Fibroblast of skin of left quadriceps (primary cell): Measurements from ENCODE around the gene HS3ST5.
"Not testable (repeated sequence)": the region's sequence is repeated elsewhere in the genome, so short reads cannot be mapped to it uniquely, and the experiment has no call there.

ENCODE experiments used
- DNase-seq, 2 experiments: peaks; one replicate each; pipeline ENCODE4 v3.0.0-alpha.2; 2013; ENCODE audit warnings: low read depth in 2 of 2

The HS3ST5 gene

GRCh38 chr6:114339706-114340105, 3.1 kb downstream of the HS3ST5 start:
- DNase-seq, result no peak

- DNase-seq, result no peak
Measured at GRCh38 chr6:114334237-114334636, 8.6 kb downstream of the HS3ST5 start.

- DNase-seq, result no peak
Measured at GRCh38 chr6:114327074-114327473, 15.7 kb downstream of the HS3ST5 start.

GRCh38 chr6:114323784-114324183, 19.0 kb downstream of the HS3ST5 start:
- no peak for DNase-seq

- no peak for DNase-seq
Measured at GRCh38 chr6:114319749-114320148, 23.1 kb downstream of the HS3ST5 start.

GRCh38 chr6:114315831-114316595, 26.8 kb downstream of the HS3ST5 start:
- DNase-seq, result no peak

- DNase-seq, result not testable (repeated sequence)
Measured at GRCh38 chr6:114313816-114314215, 29.0 kb downstream of the HS3ST5 start.

- DNase-seq, result no peak
Measured at GRCh38 chr6:114312931-114313330, 29.9 kb downstream of the HS3ST5 start.

- no peak for DNase-seq
Measured at GRCh38 chr6:114310053-114310452, 32.8 kb downstream of the HS3ST5 start.

GRCh38 chr6:114304304-114304887, 38.4 kb downstream of the HS3ST5 start:
- DNase-seq, result no peak

GRCh38 chr6:114301596-114302219, 41.1 kb downstream of the HS3ST5 start:
- no peak for DNase-seq

GRCh38 chr6:114297135-114297534, 45.7 kb downstream of the HS3ST5 start:
- DNase-seq, result no peak

- no peak for DNase-seq
Measured at GRCh38 chr6:114292431-114292830, 50.4 kb downstream of the HS3ST5 start.

GRCh38 chr6:114291428-114291827, 51.4 kb downstream of the HS3ST5 start:
- no peak for DNase-seq

GRCh38 chr6:114290864-114291263, 52.0 kb downstream of the HS3ST5 start:
- DNase-seq, result no peak

- DNase-seq, result no peak
Measured at GRCh38 chr6:114288701-114289495, 53.9 kb downstream of the HS3ST5 start.

GRCh38 chr6:114287461-114287860, 55.4 kb downstream of the HS3ST5 start:
- no peak for DNase-seq

- DNase-seq, result no peak
Measured at GRCh38 chr6:114286211-114286610, 56.6 kb downstream of the HS3ST5 start.

- no peak for DNase-seq
Measured at GRCh38 chr6:114284281-114284680, 58.5 kb downstream of the HS3ST5 start.

GRCh38 chr6:114282292-114282691, 60.5 kb downstream of the HS3ST5 start:
- DNase-seq, result no peak

- DNase-seq, result no peak
Measured at GRCh38 chr6:114281496-114281895, 61.3 kb downstream of the HS3ST5 start.
